Suppressor macrophage (primary cell): ENCODE measurements around the gene ASB6.

Experiments
- DNase-seq, 4 experiments: peaks; one replicate each; pipeline ENCODE4 v3.0.0-alpha.2; 2020 to 2022

The ASB6 gene

DNA sequence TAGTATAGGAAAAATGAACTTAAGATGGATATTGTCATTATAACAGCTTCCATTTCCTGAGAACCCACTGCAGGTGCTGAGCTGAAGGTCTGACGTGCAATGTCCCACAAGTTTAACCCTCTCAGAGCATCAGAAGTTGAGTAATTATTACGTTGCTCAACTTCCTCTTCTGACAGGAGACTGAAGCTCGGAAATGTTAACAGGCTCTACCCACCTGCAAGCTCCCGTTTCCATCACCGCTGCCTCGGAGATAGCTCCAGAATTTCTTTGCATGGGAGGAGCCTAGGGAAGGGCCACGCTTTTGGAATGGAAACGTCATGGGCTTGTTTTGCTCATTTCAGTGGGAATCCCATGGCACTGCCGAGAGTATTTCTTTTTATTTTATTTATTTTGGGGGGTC is 17.0 kb downstream of the ASB6 start:
- DNase-seq, result peak; percentile 57 to 86 (median 72)

- peak; percentile 60 to 82 (median 72) for DNase-seq
These were observed 17.7 kb downstream of the ASB6 start for GRCh38 chr9:129624168-129624759.

DNA sequence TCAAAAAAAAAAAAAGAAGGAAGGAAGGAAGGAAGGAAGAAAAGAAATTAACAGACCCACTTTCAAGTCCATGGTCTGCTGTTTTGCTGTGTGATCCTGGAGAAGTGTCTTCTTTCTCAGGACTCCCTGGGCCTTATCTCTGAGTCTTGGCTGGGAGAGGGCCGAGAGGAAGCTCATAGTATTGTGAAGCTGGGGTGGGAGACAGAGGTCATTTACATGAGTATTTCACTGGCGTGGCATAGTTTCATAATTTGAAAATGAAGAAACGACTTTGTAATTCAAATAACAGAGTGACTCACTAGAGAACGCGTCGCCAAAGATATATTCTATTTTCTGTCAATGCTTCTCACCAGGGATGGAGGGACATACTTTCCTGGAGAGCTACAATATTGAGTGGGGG is 18.6 kb downstream of the ASB6 start:
- peak; percentile 67 to 89 (median 74) for DNase-seq

DNA sequence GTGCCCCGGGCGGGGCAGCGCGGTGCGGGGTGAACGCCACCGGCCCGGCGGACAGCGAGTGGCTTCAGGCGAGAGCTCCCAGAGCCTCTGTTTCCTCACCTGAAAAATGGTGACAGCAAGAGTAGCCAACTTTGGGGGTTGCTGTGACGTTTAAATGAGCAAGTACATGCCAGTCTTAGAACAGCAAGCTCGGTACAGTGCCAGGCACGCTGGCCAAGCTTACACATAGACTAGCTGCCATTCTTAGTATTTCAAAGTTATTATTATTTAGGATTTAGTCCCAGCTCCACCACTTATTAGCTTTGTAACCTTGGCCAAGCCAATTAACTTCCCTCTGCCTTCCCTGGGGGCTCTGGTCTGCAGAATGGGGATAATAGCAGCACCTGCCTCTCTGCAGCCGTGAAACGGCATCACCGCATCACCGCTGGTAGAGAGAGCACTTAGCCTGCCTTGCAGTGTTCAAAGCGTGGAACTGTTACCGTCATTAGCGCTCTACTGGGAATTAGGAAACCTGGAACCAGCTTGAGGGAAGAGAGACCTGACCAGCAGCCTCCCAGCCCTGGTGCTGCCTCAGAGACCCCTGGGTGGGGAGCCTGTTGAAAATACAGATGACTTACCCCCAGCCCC is 21.2 kb downstream of the ASB6 start, which contains the start of gene C9orf50:
Gene C9orf50 (minus strand): TSS at position 433 of the 627 bp plus-strand sequence. CDS start 527 bp downstream, outside the sequence.
- DNase-seq, result no peak

DNA sequence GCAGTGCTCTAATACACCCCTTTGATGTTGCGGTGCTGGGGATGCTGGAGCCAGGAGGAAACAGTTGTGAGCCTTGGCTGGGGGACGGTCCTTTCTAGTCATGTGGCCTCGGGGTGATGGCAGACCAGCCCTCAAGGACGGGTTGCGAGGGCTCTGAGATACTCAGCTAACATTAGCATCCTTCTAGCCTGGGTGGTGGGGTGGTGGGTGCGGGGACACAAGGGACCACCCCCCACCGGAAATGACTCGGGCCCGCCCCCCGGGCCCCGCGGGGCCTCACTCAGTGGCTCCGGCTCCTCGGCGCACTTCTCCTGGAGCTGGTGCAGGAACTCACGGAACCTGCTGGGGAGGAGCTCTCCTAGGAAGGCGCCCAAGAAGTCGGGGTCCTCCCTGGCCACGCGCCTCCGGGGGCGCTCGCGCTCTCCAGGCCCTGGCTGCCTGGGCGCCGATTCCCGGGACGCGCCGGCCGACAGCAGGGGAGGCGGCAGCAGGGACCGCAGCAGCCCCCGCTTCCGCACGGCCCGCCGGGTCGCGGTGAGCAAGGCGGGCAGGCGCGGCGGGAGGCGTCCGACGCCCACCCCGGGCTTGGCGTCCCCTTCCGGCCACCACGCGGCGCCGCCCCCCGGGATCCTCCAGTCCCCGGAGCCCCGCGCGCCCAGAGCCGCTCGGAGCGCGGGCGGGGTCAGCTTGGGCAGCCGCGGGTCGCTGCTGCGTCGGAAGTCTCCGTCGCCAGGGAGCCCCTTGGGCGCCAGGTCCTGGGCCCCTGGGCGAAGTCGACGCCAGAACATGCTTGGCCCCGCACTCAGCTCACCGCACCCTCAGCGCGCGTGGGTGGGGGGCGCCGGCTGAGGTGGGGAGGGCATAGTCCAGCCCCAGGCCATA is 21.9 kb downstream of the ASB6 start:
- peak; percentile 26 to 75 (median 53) for DNase-seq

- DNase-seq, result peak in 2 of 4 experiments; percentile 42 to 59
These were observed 24.8 kb downstream of the ASB6 start for GRCh38 chr9:129617167-129617566.

DNA sequence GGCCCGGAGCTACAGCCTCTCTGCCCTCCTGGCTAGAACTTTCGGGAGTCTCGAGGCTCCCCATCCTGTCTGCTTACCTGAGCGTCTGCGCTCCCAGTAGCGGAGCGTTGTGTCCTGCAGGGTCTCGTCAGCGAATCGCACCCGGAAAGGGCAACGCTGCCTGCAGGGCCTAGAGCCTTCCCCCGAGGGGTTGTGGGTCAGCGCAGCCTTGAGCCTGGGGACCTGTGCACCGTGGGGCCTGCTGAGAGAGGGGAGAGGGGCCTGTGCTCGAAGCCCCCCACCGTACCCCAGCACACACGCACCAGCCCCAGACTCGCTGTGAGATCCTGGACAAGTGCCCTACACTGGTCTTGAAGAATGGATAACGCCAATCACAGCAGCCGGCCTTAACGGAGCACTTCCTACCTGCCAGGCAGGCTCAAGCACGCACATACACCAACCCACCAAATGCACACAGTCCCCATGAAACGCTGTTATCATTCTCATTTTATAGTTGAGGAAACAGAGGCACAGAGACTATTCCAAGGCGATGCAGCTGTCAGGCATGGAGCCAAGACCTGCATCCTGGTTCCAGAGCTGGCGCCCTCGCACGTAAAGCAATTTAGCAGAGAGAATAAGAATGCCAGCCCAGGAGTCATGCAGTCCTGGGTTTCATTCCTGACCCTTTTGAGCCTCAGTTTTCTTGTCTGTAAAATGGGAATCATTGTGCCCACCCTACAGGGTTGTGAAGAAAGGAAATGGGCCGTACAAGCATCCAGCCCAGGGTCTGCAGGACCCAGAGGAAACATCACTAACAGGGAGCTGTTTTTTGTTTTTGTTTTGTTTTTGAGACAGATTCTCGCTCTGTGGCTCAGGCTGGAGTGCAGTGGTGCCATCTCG is 26.3 kb downstream of the ASB6 start:
- no peak for DNase-seq

DNA sequence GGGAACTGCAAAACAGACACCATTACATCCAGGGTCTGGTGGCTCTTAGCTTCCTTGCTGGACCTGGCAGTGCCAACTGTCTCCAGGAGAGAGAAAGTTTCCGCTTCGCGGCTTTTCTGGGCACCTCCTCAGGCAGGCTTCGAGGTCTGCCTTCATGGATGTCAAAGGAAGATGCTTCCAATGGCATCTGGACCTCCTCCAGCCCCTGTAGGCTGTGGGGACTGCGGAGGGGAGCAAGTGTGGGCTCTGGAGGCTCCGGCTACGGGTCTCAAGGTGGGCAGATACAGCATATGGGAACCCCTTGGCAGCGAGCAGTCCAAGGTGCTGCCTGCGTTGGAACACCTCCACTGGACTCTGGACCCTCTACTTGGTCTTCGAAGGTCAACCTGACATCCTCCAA is 27.0 kb downstream of the ASB6 start:
- DNase-seq, result no peak

GRCh38 chr9:129613520-129614175 is 28.3 kb downstream of the ASB6 start:
- no peak for DNase-seq

GRCh38 chr9:129612815-129613519 is 29.0 kb downstream of the ASB6 start:
- no peak for DNase-seq

GRCh38 chr9:129612123-129612522 is 29.8 kb downstream of the ASB6 start:
- no peak for DNase-seq

- DNase-seq, result no peak
These were observed 30.6 kb downstream of the ASB6 start for GRCh38 chr9:129611307-129611800.

DNA sequence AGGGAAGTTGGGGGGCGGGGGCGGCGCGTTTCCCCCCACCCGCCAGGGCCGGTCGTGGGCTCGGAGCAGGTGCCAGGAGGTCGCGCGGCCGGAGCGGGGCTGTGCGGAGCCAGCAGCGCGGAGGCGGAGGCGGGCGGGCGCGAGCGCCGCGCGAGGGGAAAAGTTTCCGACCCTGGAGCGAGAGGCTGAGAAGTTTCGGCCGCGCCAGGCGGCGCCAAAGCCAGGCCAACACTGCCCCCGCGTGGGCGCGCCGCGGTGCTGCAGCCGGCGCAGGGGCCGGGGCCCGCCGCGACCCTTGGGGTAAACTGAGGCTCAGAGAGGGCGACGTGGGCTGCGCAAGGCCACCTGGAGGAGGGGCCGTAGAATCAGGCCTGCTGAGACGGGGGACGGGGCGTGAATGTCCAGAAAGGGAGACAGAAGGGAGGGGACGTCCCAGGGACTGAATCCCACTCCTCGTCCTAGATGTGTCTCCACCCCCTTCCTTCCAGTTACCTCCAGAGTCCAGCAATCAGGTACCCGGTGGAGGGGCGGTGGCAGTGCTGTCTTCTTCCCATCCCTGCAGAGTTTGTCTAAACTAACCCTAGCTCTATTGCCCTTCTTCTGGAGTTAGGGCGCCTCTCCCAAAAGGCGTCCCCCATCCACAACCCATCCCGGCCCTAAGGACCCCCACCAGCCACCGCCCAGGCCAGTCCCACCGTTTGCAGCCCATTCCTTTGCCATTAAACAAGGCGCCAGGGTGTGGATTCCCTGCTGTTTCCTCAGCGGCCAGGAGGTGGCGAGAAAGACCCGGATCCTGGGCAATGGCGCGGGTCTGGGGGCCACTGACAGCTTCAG is 31.3 kb downstream of the ASB6 start:
- peak; percentile 74 to 90 (median 84) for DNase-seq

GRCh38 chr9:129610213-129610472 is 31.8 kb downstream of the ASB6 start:
- no peak for DNase-seq

- DNase-seq, result peak in 3 of 4 experiments; percentile 44 to 59 (median 57)
These were observed 32.3 kb downstream of the ASB6 start for GRCh38 chr9:129609486-129610212.

DNA sequence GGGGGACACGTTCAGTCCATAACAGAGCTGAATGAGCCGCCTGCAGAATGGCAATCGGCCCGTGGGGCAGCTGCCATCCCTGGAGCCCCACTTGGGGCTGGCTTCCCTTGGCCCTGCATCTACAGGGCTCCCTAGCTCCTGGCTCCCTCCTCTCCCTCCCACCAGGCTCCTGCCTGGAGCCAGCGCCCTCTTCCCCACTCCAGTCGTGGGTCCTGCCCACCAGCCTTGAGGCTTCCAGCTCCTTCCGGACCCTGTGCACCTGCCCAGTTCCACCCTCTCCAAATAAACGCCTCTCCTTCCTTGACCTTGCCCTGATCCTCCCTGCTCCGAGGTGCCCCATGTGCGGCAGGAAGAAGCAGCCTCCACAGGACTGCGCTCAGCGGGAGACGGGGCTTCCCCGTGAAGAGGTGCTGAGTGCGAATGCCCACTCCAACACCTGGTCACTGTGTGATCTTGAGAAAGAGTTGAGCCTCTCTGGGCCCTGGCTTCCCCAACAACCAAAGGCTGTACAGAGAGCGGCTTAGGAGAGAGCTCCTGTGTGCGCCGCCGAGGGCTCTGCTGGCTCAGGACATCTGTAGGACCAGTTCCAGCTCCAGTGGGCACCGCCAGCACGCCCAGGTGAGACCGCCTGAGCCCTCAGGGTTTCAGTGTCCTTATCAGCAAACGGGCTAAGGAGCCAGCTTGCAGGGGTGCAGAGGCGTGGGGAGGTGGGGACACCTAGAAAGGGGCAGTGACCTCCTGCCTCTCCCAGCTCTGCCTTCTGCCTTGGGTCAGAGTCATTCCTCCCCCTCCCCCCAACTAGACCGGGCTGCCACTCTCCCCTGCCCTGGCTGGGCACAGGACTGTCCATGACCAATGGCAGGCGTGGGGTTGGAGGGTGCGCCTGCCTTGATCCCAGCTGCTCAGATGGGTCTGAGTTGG is 33.1 kb downstream of the ASB6 start:
- no peak for DNase-seq

DNA sequence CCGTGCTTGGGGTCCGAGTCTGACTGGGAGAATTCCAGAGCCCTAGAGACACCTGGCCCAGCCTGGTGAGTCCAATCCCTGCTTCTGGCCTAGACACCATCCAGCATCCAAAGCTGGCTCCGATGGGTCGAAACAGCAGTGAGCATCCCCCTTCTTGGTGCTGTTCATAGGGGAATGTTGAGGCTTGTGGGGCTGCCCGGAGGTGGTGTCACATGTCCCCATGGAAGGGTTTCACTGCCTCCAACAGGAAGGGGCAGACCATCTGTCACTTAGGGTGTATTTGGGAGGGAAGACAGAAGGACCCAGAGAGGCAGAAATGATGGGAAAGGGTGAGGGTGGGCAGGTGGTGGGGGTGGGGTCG is 34.9 kb downstream of the ASB6 start:
- no peak for DNase-seq
